Aorta (tissue), 5 donors: ENCODE measurements around the gene AKNA. TPM values are rescaled to one million over a fixed set of nuclear protein-coding genes. Genes with fewer than 3 reads are reported as not detected.

ENCODE experiments used
- ATAC-seq: fragments of 200-7000 bp; cut with Tn5 transposase; one replicate; pipeline ENCODE4 v1.9.1; 2022; ENCODE audit warnings: moderate library complexity; ENCODE audit not compliant: low FRiP score
- DNase-seq, 2 donors: peaks; one replicate each; pipeline ENCODE4 v3.0.0-alpha.2; 2020
- H3K27ac ChIP-seq, 2 donors: one replicate each; pipeline ENCODE4 v1.5.1; 2013; ENCODE audit warnings: low read length in 2 of 2, mild to moderate bottlenecking in 2 of 2, moderate library complexity in 2 of 2, control low read depth in 1 of 2, inconsistent platforms in 1 of 2, low read depth in 1 of 2
- H3K27me3 ChIP-seq, 2 donors: one replicate each; pipeline ENCODE4 v1.6.1; 2013; ENCODE audit warnings: control low read depth in 1 of 2, low read length in 1 of 2, mild to moderate bottlenecking in 1 of 2, moderate library complexity in 1 of 2; ENCODE audit not compliant: insufficient read depth in 2 of 2, control insufficient read depth in 1 of 2
- H3K36me3 ChIP-seq, 2 donors: one replicate each; pipeline ENCODE4 v1.6.1; 2013; ENCODE audit warnings: control low read depth in 1 of 2, low read length in 1 of 2, mild to moderate bottlenecking in 1 of 2; ENCODE audit not compliant: insufficient read depth in 2 of 2, control insufficient read depth in 1 of 2
- H3K4me1 ChIP-seq, 2 donors: one replicate each; pipeline ENCODE4 v1.6.1; 2013; ENCODE audit warnings: low read length in 2 of 2, control low read depth in 1 of 2, mild to moderate bottlenecking in 1 of 2, moderate library complexity in 1 of 2; ENCODE audit not compliant: insufficient read depth in 2 of 2, control insufficient read depth in 1 of 2
- H3K4me3 ChIP-seq, 2 donors: one replicate each; pipeline ENCODE4 v1.5.1; 2013; ENCODE audit warnings: low read length in 2 of 2, control low read depth in 1 of 2, mild to moderate bottlenecking in 1 of 2
- H3K9me3 ChIP-seq: one replicate; pipeline ENCODE4 v1.6.1; 2013; ENCODE audit warnings: mild to moderate bottlenecking, low read length; ENCODE audit not compliant: control insufficient read depth
- WGBS, 2 donors: extraction: QIAGEN DNeasy Blood & Tissue Kit; methylation state at CpG; one replicate each; pipeline ENCODE4 v1.1.7; 2013; 5-methylcytosine and 5-hydroxymethylcytosine counted together
- intact Hi-C, 2 donors: fragments of 100-400 bp; cut with DNase I; formaldehyde crosslinking; loops; one replicate each; pipeline versions ENCODE4 v1.14.2 to v1.15.0; 2022
- polyA plus RNA-seq, 2 donors: library from polyadenylated mRNA; stranded (reverse); fragments of 200-250 nt; gene quantifications; one replicate each; pipeline ENCODE4 v1.2.3, GENCODE V29; 2013
- total RNA-seq, 2 donors: library from RNA; stranded (reverse); fragmentation: NEBNext Ultra II Directional; extraction: Animal tissue kit (Norgen Biotek cat#: 25700); gene quantifications; one replicate each; pipeline ENCODE4 v1.2.1, GENCODE V29; 2021
- donor health status: healthy with polysubstance abuse.
- donor health status: Bipolar disorder and iron deficiency.
- donor health status: DM: no; HTN: no; CAD: no.
- donor health status: DM: no; HTN: no; CAD: no.
- donor health status: DM: yes; HTN: yes; CAD: no.

The AKNA gene
- total and polyA plus RNA-seq, 4 donors: 11.9 to 56.0 (median 32.0) TPM

GRCh38 chr9:114386886-114387679, 699 bp downstream of the AKNA start:
- Histone ChIP-seq H3K36me3 (no peaks in the 10 kb centered on the region), H3K27ac (peak overlapping the region; percentile 20 to 83), H3K27me3 (no peaks in the 10 kb centered on the region), H3K9me3 (no peaks in the 10 kb centered on the region), H3K4me3 (peak overlapping the region; percentile 11 to 31), H3K4me1 (no peaks in the 10 kb centered on the region)
- intact Hi-C loops: loop anchor here in 1 of 2 donors (5.0 kb wide), 1 partner anchor 40 kb away; no protein-coding TSS in a partner anchor
- WGBS, 2 donors: 1% methylated on average over 18 of the region's 18 CpGs
- peak; percentile 37 for ATAC-seq
- peak; percentile 78 to 83 for DNase-seq

DNA sequence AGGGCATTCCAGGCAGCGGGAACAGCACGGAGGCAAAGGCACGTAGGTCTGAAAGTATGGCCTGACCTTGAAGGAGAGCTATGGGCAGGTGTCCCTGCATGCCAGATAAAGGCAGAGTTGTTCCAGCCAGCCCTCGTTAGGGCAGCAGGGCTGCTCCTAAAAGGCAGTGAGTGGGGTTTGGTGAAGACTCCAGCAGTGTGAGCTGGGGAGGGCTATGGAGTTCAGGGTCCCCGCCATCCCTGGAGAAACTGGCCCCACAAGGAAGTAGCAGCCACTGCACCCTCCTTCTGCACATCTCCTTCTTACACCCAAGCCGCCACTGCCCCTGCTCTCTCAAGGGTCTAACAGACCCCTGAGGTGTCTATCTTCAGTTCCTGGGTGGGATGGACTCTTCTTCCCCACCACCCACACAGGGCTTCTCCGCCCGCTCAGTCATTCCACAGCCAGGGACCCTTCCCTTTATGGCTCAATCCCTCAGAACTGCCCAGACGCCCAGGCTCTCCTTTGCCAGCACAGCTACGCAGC, 1.4 kb downstream of the AKNA start:
- H3K4me1 ChIP-seq: no peaks in the 10 kb centered on the region
- no peak for DNase-seq

GRCh38 chr9:114385397-114386181, 2.2 kb downstream of the AKNA start:
- H3K4me3 ChIP-seq: no peak overlapping the region
- no peaks in the 10 kb centered on the region for H3K27me3 ChIP-seq
- WGBS, 2 donors: 17% methylated on average over 11 of the region's 11 CpGs
- ATAC-seq: peak; percentile 60
- intact Hi-C loops: loop anchor here in 1 of 2 donors (5.0 kb wide), 1 partner anchor 38 kb away; no protein-coding TSS in a partner anchor
- H3K27ac ChIP-seq: peak overlapping the region; percentile 48 to 81
- no peaks in the 10 kb centered on the region for H3K4me1 ChIP-seq
- DNase-seq: peak; percentile 90 to 91
- H3K36me3 ChIP-seq: no peaks in the 10 kb centered on the region
- no peaks in the 10 kb centered on the region for H3K9me3 ChIP-seq

More for the DNA sequence above, 1.4 kb downstream of the AKNA start:
- no peak for ATAC-seq
- H3K36me3 ChIP-seq: no peaks in the 10 kb centered on the region
- peak overlapping the region; percentile 11 to 31 for H3K4me3 ChIP-seq
- intact Hi-C loops: loop anchor here in 1 of 2 donors (5.0 kb wide), 1 partner anchor 39 kb away; no protein-coding TSS in a partner anchor
- H3K9me3 ChIP-seq: no peaks in the 10 kb centered on the region
- peak overlapping the region; percentile 48 to 83 for H3K27ac ChIP-seq
- WGBS, 2 donors: 2% methylated on average over 9 to 10 of the region's 10 CpGs
- no peaks in the 10 kb centered on the region for H3K27me3 ChIP-seq

GRCh38 chr9:114384836-114385396, 2.9 kb downstream of the AKNA start:
- intact Hi-C loops: loop anchor here in 1 of 2 donors (5.0 kb wide), 1 partner anchor 38 kb away; no protein-coding TSS in a partner anchor
- Histone ChIP-seq H3K4me3 (no peak overlapping the region), H3K27me3 (no peaks in the 10 kb centered on the region), H3K4me1 (no peaks in the 10 kb centered on the region), H3K27ac (peak overlapping the region in 1 of 2 donors; percentile 65), H3K9me3 (no peaks in the 10 kb centered on the region), H3K36me3 (no peaks in the 10 kb centered on the region)
- ATAC-seq (no peak), DNase-seq (no peak)
- WGBS, 2 donors: 53 to 57% methylated on average over 7 of the region's 7 CpGs

DNA sequence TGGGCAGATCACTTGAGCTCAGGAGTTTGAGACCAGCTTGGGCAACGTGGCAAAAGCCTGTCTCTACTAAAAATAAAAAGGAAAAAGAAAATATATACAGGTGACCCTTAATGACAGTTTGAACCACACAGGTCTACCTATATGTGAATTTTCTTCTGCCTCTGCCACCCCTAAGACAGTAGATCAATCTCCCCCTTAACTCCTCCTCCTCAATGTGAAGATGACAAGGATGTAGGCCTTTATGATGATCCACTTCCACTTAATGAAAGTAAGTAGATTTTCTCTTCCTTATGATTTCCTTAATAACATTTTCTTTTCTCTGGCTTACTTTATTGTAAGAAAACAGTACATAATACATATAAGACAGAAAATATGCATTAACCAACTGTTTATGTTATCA, 3.4 kb downstream of the AKNA start:
- Histone ChIP-seq H3K9me3 (no peaks in the 10 kb centered on the region), H3K4me3 (no peak overlapping the region), H3K36me3 (no peaks in the 10 kb centered on the region), H3K27me3 (no peaks in the 10 kb centered on the region), H3K4me1 (no peaks in the 10 kb centered on the region), H3K27ac (no peak overlapping the region)
- ATAC-seq (no peak), DNase-seq (no peak)
- WGBS, 2 donors: 14 to 16% methylated on average over 1 of the region's 1 CpG
- intact Hi-C loops: no loop called here

DNA sequence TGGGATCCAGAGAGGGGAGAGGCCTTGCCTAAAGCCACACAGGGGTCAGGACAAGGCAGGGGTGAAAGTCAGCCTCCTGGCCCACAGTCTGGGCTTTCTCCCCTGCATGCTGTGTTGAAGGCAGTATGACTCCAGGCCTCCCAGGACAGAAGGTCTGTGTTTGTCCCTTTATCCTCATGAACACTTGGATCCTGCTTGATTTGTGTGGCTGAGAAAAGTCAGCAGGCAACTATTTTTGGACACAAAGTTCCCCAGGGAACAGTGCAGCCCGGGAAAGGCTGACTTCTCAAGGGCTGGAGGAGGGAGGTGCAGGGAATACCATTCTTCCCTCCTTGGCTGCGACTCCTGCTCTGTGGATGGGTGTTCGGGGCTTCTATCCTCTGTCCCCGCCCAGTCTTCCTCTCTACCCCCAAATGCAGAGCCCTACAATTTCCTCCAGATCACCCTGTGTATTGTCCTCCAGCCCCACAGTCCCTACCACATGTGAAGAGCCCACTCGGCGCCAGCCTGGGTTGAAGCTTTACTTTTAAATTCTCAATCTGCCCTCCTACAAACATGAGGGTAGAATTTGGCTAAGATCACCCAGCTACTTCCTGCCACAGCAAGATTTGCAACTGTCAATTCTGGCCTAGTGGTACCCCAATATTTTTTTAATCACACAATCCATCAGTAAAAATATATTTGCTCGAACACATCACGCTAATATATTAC, 4.1 kb downstream of the AKNA start:
- Histone ChIP-seq H3K36me3 (no peaks in the 10 kb centered on the region), H3K27ac (peak overlapping the region; percentile 71 to 84), H3K4me3 (no peak overlapping the region), H3K9me3 (no peaks in the 10 kb centered on the region), H3K4me1 (no peaks in the 10 kb centered on the region), H3K27me3 (no peaks in the 10 kb centered on the region)
- DNase-seq (no peak), ATAC-seq (peak; percentile 55)
- 24 to 25% methylated on average over 7 to 8 of the region's 8 CpGs for WGBS, 2 donors
- intact Hi-C loops: no loop called here

GRCh38 chr9:114382699-114383520, 4.9 kb downstream of the AKNA start:
- intact Hi-C loops: no loop called here
- Histone ChIP-seq H3K27ac (peak overlapping the region; percentile 71 to 84), H3K4me1 (no peaks in the 10 kb centered on the region), H3K36me3 (no peaks in the 10 kb centered on the region), H3K4me3 (no peak overlapping the region), H3K9me3 (no peaks in the 10 kb centered on the region), H3K27me3 (no peaks in the 10 kb centered on the region)
- WGBS, 2 donors: 10 to 15% methylated on average over 16 to 17 of the region's 17 CpGs
- ATAC-seq (no peak), DNase-seq (peak in 1 of 2 donors; percentile 75)
